ENCODE results near the gene GLCCI1. TPM values are rescaled to one million over a fixed set of nuclear protein-coding genes. Genes with fewer than 3 reads are reported as not detected.

Gene GLCCI1
- total RNA-seq, 1 experiment from 2014 or later = 3.1 TPM

DNA sequence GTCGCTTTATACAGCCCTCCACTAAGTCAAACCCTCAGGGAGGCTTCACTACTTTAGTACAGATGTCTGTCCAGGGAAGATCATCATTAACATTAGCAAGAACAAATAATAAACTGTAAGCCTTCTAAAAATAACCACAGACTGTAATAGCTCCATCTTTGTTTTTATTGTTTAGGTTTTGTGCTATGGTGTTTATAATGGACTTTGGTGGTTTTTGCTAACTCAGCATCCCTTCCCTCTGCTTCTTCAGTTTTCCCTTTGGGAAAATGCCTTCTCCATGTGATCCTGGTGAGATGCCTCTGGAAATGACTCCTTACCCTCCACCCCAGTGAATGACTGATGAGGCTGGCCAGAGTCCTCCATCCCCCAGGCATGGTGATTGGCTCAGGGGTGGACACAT is 162.1 kb downstream of the GLCCI1 start:
- no peak for DNase-seq (ENCODE audit: low read depth)

DNA sequence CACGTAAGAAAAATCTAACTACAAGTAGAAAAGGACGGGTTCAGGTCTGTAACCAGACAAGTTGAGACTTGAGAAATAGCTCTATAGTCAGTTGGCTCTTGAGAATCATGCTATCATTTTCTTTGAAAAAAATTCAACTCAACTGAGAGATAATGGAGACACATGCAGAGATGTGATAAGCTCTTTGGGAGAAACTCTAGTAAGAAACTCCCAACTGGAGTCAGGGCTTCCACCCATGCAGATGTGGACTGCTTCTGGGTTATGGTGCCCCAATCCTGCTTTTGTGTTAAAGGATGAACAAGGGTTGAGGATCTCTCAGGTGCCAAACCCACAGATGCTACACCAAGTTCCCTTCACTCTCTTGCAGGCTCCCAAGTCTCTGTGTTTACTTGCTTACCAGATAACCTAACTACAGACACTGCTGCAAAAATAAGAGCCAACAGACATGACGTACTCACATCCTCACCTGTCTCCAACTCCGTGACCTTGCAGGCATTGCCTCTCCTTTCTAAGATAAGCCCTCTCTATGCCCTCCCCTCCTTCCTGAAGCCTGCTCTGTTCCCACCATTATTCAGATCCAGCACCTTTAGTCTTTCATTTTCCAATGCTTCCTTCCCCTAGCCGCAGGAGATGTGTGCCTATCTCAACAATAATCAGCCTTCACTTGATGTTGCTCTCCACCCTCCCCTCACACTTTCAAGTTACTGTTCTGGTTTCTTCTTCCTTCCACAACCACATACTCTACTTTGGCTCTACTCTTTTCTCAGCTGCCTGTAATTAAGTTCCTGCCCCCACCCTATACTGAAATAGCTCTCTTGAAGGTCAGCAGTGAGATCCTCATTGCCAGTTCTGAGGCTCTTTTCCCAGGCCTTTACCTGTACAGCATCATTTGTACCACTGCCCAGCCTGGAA is 163.4 kb downstream of the GLCCI1 start:
- no peak for DNase-seq (ENCODE audit: low read depth)

DNA sequence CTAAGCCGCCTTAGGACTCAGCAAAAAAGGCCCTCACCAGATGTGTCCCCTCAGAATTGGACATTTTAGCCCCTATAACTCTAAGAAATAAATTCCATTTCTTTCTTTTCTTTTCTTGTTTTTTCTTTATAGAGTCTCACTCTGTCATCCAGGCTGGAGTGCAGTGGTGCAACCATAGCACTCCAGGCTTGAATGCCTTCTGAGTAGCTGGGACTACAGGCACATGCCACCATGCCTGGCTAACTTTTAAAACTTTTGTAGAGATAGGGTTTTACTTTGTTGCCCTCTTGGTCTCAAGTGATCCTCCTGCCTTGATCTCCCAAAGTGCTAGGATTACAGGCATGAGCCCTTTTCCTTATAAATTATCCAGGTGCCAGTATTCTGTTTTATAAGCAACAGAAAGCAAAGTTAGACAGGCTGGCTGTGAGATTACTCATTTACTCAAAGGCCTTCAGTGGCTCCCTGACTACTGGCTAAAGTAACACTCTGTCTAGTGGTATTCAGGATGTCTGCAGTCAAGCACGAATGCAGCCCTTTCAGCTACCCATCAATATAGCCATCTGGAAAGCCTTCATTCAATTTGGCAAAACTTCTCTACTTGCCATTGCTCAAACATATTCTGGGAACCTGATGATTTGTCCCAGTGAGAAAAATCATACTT is 164.7 kb downstream of the GLCCI1 start:
- no peak for DNase-seq (ENCODE audit: low read depth)

DNA sequence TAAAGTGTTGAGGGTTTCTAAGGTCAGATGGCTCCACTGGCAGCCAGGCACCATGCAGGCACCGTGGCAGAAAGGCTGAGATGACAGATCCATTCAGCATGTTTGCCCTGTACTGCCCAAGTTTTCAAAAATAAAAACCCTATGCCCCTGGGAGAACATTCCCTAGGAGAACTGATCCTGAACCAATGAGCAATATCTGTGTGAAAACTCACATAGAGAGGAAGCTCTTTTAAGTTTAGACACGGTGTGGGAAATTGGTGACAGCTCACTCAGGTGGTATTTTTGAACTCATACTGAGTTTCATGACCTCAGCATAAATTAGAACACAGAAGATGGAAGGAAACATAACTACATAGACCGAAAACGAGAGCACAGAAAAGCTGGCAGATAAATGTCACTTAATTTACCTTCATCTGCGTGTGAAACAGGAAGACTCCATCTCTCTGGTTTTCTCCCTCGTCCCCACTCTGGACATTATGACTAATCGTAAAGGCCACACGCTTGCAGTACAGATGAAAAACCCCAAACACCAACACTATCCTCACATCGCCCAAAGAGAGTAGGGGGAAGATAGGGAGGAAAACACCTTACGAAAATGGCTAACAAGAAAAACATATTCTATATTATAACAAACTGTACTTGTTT is 165.6 kb downstream of the GLCCI1 start:
- no peak for DNase-seq (ENCODE audit: low read depth)

DNA sequence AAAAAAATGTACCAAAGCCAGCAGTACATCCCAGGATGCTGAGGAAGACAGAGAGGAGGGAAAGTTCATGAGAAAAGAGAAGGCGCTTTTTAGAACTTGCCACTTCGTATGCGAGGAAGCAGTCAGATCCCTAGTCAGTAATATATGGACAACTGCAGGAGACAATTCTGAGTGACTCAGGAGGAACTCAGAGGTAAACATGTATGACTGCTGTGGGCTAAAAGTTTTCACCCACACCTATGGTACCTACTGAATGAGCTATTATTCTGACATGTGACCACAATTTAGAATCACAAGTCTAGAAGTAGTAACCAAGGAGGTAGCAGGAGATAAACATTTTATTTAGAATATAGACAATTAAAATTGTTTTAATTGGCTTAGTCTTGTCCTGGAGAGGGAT is 166.8 kb downstream of the GLCCI1 start:
- no peak for DNase-seq (ENCODE audit: low read depth)

DNA sequence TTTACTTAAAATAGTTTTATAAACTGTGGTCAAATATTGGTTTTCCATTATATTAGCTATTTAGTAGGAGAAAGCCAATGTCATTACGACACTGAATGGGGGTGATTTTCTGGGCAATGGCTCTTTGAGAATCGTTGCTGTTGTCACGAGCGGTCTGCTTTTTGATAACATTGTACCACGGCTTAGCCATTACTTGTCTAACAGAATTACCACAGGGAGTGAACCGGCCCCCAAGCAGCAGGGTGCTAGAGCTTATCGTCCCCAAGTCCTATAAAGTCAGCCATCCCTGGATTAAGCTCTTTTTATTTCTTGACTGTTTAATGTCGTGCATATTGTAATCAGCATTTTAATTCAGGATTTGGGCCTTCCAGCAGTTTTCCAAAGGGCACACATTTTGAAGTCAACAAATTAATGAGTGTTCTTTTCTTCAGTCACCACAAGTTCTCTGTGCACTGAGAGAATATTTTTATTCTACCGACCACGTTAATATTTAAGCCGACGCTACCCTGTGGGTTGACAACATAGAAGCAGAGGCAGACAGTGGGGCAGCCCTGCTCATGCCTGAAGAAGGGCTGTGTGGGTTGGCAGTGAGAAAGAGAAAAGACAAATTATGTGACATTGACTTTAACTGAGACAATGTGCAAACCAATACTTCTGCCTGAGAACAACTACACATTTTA is 167.6 kb downstream of the GLCCI1 start:
- no peak for DNase-seq (ENCODE audit: low read depth)

Measured in RPMI7951 (cell line).